Peyer's patch (tissue), 4 donors: ENCODE measurements around the gene PHPT1. TPM values are rescaled to one million over a fixed set of nuclear protein-coding genes. Genes with fewer than 3 reads are reported as not detected.
A peak's percentile ranks its signal among the peaks of the same experiment; 100 is the strongest.

Source experiments
- DNase-seq, 3 donors: peaks; one replicate each; pipeline ENCODE4 v3.0.0-alpha.2; 2017 to 2019
- H3K27ac ChIP-seq, 4 donors: fragments of 200-600 bp; sonication (generic); one replicate each; pipeline ENCODE4 v1.5.1; 2016 to 2019
- H3K27me3 ChIP-seq, 2 donors: fragments of 200-600 bp; sonication (generic); one replicate each; pipeline ENCODE4 v1.5.1; 2019
- H3K36me3 ChIP-seq, 3 donors: fragments of 200-600 bp; sonication (generic); one replicate each; pipeline ENCODE4 v1.5.1; 2016 to 2019
- H3K4me1 ChIP-seq, 4 donors: fragments of 200-600 bp; sonication (generic); one replicate each; pipeline ENCODE4 v1.5.1; 2016 to 2019
- H3K4me3 ChIP-seq, 4 donors: fragments of 200-600 bp; sonication (generic); 1 replicate in 3 of 4; 2 replicates in 1 of 4; pipeline ENCODE4 v1.5.1; 2016 to 2019; ENCODE audit warnings: mild to moderate bottlenecking in 1 of 4
- H3K9me3 ChIP-seq, 4 donors: fragments of 200-600 bp; sonication (generic); one replicate each; pipeline ENCODE4 v1.5.1; 2016 to 2019; ENCODE audit warnings: mild to moderate bottlenecking in 1 of 4
- CTCF ChIP-seq, 6 experiments: fragments of 450-650 bp in 4 of 6; fragments of 200-600 bp in 2 of 6; sonication (generic) in 1 of 6; IDR thresholded peaks; one replicate each; pipeline ENCODE4 v1.5.1; 2017 to 2019; ENCODE audit warnings: antibody characterized with exemption in 6 of 6, mild to moderate bottlenecking in 3 of 6, moderate library complexity in 1 of 6
- POLR2A ChIP-seq, 2 donors: fragments of 450-650 bp; IDR thresholded peaks; one replicate each; pipeline ENCODE4 v1.5.1; 2017; ENCODE audit warnings: antibody characterized with exemption in 2 of 2, mild to moderate bottlenecking in 2 of 2, moderate library complexity in 2 of 2
- total RNA-seq, 4 donors: library from RNA; depleted of rRNA; stranded (reverse); fragments of >200 nt; gene quantifications; one replicate each; pipeline ENCODE4 v1.1.0, GENCODE V29; 2016

PHPT1 gene
- total RNA-seq, 4 donors from 2014 or later = 66.0 to 120 (median 96.5) TPM

- peak; percentile 23 to 83 (median 78) for DNase-seq
- Histone ChIP-seq H3K27ac (peak overlapping the region; percentile 85 to 97 (median 92)), H3K9me3 (no peaks in the 10 kb centered on the region), H3K4me3 (peak overlapping the region; percentile 73 to 84 (median 78)), H3K36me3 (peaks cover 0 to 11% (median 0%) of the 10 kb centered on the region in 3 donors), H3K4me1 (peaks cover 19 to 61% (median 39%) of the 10 kb centered on the region in 4 donors), H3K27me3 (peaks cover 0 to 16% of the 10 kb centered on the region in 2 donors)
- TF ChIP-seq POLR2A (IDR thresholded peaks at IDR 0.05) (no peak), CTCF (IDR thresholded peaks at IDR 0.05) (no peak)
Observed at GRCh38 chr9:136847088-136847825, 2.0 kb upstream of the PHPT1 start.

- Histone ChIP-seq H3K9me3 (no peaks in the 10 kb centered on the region), H3K4me3 (peak overlapping the region; percentile 73 to 84 (median 78)), H3K27ac (peak overlapping the region; percentile 85 to 97 (median 92)), H3K36me3 (peaks cover 0 to 11% (median 0%) of the 10 kb centered on the region in 3 donors), H3K27me3 (peaks cover 0 to 16% of the 10 kb centered on the region in 2 donors), H3K4me1 (peaks cover 19 to 59% (median 36%) of the 10 kb centered on the region in 4 donors)
- TF ChIP-seq CTCF (IDR thresholded peaks at IDR 0.05) (peak in 2 of 6 experiments; percentile 8 to 21), POLR2A (IDR thresholded peaks at IDR 0.05) (peak; percentile 86 to 95)
- DNase-seq = peak; percentile 78 to 96 (median 95)
Observed at GRCh38 chr9:136847826-136848392, 1.3 kb upstream of the PHPT1 start.

GRCh38 chr9:136848393-136849037 lies 694 bp upstream of the PHPT1 start:
- Histone ChIP-seq H3K4me1 (peaks cover 14 to 53% (median 30%) of the 10 kb centered on the region in 4 donors), H3K36me3 (peaks cover 0 to 11% (median 0%) of the 10 kb centered on the region in 3 donors), H3K9me3 (no peaks in the 10 kb centered on the region), H3K27me3 (peaks cover 0 to 16% of the 10 kb centered on the region in 2 donors), H3K4me3 (peak overlapping the region; percentile 73 to 84 (median 78)), H3K27ac (peak overlapping the region; percentile 85 to 97 (median 92))
- DNase-seq = peak; percentile 27 to 75 (median 67)
- TF ChIP-seq CTCF (IDR thresholded peaks at IDR 0.05) = peak in 1 of 6 experiments; percentile 7
- TF ChIP-seq POLR2A (IDR thresholded peaks at IDR 0.05) = no peak

- no peak for DNase-seq
- TF ChIP-seq CTCF (IDR thresholded peaks at IDR 0.05) (no peak), POLR2A (IDR thresholded peaks at IDR 0.05) (no peak)
Observed at GRCh38 chr9:136849960-136850865, 1.0 kb downstream of the PHPT1 start.

More at GRCh38 chr9:136849960-136850865, 1.0 kb downstream of the PHPT1 start:
- Histone ChIP-seq H3K36me3 (peaks cover 0 to 11% (median 0%) of the 10 kb centered on the region in 3 donors), H3K27me3 (peaks cover 0 to 13% of the 10 kb centered on the region in 2 donors), H3K4me3 (peak overlapping the region; percentile 73 to 84 (median 78)), H3K9me3 (no peaks in the 10 kb centered on the region), H3K4me1 (peaks cover 9 to 43% (median 23%) of the 10 kb centered on the region in 4 donors), H3K27ac (peak overlapping the region; percentile 85 to 97 (median 92))
